Stimulated activated CD8-positive, alpha-beta memory T cell treated with anti-CD3 and anti-CD28 coated beads, Interleukin-7, amount 100 ng/mL, for 48 hours (primary cell): ENCODE measurements around the gene CAMSAP1.
A peak's percentile ranks its signal among the peaks of the same experiment; 100 is the strongest.
"Not testable (repeated sequence)": the region's sequence is repeated elsewhere in the genome, so short reads cannot be mapped to it uniquely, and the experiment has no call there.

Experiments
- DNase-seq, 2 donors: peaks; one replicate each; pipeline ENCODE4 v3.0.0-alpha.2; 2020; ENCODE audit warnings: low read depth in 1 of 2; ENCODE audit errors: extremely low read depth in 1 of 2

The CAMSAP1 gene

DNA sequence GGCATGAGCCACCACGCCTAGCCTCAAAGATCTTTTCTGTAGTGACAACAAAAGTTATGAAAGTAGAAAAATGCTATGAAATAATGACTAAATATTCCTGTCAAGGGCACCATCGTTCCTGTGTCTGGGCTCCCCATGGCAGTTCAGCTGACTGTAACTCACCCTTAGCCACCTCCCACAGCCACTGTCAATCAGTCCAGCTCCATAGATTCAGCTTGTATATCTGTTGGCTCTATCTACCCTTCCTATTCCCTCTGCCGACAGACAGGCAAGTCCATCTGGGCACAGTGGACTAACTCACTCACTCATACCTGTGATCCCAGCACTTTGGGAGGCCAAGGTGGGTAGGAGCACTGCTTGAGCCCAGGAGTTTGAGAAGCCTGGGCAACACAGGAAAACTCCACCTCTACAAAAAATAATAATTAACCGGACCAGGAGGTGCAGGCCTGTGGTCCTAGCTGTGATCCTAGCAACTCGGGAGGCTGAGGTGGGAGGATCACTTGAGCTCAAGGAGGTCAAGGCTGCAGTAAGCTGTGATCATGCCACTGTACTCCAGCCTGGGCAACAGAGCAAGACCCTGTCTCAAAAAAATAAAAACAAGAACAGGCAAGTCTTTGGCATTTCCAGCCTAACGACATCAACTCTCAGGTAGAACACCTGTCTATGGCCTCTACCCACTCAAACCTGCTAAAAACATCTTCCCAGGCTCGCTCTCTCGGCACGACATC, 6.2 kb downstream of the CAMSAP1 start:
- no peak for DNase-seq

DNA sequence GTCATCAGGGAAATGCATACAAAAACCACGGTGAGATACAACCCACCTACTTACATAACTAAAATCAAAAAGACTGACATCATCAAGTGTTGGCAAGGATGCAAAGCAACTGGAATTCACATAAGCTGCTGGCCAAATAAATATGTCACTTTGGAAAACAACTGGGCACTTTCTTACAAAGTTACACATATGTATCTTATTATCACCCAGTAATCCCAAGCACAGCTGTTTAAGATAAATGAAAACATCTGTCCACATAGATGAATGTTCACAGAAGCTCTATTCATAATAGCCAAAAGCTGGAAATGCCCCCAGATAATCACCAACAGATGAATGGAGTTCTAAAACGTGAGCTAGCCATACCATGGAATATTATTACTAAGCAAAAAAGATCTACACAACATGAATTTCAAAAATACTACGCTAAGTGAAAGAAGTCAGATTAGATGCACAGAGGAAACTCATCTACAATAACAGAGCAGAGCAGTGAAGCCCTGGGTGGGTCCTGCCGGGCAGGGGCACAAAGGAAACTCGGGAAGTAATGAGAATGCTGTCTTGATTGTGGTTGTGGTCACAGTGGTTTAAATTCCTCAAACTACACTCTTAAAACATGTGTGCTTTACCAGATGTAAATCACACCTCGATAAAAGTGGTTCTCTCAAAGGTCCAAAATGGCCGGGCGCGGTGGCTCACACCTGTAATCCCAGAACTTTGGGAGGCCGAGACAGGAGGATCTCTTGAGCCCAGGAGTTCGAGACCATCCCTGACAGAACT, 8.5 kb downstream of the CAMSAP1 start:
- DNase-seq = no peak

GRCh38 chr9:135896626-135897025, 10.7 kb downstream of the CAMSAP1 start:
- no peak for DNase-seq

- DNase-seq = no peak
Observed at GRCh38 chr9:135896205-135896604, 11.1 kb downstream of the CAMSAP1 start.

GRCh38 chr9:135895202-135895848, 12.0 kb downstream of the CAMSAP1 start:
- no peak for DNase-seq

GRCh38 chr9:135893104-135893503, 14.2 kb downstream of the CAMSAP1 start:
- no peak for DNase-seq

DNA sequence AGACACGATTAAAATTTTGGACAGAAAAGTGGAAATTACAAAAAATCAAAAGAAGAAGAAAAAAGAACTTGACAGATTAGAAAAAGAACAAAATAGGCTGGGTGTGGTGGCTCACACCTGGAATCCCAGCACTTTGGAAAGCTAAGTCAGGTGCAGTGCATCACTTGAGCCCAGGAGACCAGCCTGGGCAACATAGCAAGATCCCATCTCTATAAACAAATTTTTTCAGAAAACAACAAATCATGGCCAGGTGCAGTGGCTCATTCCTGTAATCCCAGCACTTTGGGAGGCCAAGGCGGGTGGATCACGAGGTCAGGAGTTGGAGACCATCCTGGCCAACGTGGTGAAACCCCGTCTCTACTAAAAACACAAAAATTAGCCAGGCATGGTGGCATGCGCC, 15.0 kb downstream of the CAMSAP1 start:
- not testable (repeated sequence) for DNase-seq

GRCh38 chr9:135891027-135891631, 16.2 kb downstream of the CAMSAP1 start:
- DNase-seq = no peak

DNA sequence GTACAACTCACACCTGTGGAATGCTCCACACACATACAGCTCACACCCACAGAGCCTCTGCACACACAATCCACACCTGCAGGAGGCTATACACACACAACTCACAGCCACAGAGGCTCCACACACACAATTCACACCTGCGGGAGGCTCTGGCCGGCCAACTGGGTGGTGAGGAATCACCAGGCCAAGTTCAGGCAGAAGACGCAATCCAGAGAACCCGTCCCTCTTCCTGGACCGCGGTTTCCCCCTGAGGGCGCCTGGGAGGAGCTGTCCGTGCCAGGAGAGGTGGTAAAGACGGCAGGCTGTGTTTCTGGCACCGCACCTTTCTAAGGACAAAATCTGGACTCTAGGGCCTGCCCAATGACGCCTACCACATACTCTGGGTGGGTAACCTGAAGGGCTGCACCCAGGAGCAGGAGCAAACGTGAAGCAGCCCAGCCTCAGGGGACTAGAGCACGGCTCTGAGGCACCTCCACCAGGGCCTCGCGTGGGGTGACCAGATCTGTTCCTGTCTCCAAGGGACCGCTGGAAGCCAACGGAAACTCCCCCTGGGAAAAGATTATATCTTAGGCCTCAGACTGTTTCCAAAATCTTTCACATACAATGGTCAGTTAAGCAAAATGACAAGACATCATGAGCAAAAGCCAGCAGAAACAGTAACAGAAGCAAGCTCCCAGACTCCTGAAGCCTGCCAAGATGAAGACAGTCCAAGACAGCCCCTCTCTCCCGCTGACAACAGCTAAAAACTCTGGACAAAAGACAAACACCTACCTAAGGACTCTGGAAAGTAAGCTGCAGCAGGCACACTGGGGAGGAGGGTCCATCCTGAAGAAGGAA, 16.9 kb downstream of the CAMSAP1 start:
- no peak for DNase-seq

DNA sequence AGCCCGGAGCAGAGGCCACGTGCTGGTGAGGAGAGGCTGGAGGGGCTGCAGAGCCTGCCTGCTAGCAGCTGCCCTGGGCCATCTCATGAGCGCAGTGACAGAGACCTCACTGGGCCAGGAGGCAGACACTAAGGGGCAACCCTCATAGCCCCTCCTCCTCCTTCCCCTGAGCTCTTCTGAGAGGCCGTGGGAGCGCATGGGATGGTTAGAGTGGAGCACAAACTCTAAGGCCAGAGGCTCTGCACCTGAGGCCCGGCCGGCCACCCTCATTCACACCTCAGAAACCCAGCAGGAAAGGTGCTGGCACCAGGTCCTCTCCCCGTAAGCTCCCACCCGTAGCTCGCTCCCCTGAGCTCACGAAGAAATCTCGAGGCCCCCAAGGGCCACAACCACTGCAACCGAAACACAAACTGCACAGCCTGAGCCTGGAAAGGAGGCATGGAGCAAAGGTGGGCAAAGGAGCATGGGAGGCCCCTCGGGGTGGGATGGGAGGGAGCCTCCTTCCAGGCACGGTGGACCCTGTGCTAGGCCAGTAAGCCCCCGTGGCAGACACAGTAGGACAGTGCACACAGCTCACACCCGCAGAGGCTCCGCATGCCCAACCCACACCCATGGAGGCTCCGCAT, 17.7 kb downstream of the CAMSAP1 start:
- DNase-seq = no peak

- DNase-seq = no peak
Observed at GRCh38 chr9:135888766-135889394, 18.5 kb downstream of the CAMSAP1 start.

DNA sequence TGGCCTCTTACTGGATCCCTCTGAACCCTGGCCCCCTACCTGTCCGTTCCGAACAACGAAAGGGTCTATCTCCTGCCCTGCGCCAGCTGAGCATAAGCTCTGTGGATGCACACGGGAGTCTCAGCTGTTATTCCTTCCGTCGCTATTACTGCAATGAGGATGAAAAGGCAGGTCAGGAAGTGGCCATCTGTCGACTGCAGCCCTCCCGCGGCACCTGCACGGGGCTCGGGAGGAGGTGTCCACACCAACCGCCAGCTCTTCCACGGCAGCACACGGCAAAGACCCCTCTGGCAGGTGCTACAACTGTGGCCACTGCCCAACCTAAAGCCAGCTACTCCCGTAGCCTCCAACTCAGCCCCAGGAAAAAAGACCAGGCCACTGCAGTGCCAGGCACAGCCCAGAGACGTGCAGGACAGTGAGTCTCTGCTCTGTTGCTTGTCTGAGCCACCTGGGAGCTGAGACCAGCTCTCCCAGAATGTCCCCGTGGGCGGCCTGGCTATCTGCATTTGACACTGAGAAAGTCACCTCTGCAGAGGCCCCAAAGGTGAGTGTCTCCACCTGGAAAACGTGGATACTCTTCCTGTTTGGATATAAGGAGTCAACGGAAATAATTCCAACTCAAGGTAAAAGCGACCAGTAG, 19.1 kb downstream of the CAMSAP1 start:
- DNase-seq = no peak

DNA sequence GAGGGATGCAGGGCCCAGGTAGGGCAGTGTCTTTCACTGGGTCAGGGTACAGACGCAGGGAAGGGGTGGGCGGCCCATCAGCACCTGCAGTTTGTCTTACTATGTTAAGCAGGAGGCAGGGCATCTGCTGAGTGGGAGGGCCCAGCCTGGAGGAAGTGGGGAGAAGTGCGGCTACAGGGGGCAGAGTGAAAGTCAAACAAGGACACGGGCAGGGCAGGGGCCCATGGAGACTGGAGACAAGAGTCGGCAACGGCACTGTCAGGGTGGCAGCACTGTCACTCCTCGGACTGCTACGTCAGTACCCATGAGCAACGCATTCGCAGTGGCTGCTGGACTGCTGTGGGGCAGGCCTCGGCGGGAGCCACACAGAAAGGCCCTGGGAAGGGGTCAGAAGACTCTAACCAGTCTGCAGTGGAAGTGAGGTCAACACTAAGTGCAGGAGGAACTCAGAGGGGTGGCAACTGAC, 19.7 kb downstream of the CAMSAP1 start:
- peak in 1 of 2 donors; percentile 55 for DNase-seq

DNA sequence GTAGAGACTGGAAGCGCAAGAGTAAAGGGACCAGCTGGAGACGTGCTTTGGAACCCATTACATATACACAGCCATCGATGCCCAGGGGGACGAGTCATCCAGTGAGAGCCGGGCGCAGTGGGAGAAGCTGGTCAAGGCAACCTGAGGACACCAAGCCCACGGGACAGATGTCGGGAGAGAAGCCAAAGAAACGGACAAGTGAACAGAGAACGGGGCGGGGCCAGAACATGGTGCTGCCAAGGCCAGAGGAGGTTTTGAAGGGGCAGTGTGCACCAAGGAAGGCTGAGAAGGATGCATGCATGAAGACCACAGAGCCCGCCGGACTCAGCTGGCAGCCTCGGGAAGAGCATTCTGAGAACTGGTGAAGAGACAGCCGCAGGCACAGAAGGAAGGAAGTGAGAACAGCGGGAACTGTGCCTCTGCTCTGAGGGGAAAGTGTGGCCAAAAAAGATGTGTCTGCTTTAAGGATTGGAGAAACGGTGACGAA, 20.3 kb downstream of the CAMSAP1 start:
- no peak for DNase-seq

DNA sequence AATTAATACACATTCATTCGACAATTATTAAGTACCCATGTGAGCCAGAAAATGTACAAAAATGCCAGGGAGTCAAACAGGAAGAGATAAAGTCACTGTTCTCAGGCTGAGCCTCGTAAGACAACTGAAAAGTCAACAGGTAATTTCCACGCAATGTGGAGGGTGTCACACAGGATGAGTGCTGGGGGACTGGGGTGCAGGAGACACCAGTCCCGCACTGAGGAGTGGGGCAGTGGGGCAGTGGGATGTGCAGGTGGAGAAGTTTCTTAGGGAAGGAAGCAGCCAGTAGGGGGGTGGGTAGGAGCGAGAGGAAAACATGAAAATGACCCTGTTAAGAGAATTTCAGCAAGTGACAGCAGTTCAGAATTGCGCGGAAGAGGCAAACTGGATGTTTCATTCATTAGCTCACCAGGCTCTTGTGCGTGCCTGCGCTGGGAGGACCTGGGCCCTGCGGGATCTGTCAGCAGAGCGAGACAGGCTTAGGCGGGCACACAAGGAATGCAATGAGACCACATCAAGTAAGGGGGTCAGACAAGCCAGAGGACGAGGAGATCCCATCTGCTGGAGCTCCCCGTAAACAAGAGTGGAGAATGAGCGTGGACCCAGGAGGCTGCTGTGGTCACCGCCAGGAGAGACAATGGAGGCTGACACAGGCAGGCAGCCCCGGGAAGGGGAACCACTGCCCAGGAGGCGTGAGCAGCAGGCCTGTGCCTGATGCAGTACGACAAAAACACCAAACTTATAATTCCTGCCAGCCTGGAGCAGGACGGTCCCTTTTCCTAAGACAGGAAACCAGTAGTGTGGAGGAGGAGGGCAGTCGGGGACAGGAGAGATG, 21.0 kb downstream of the CAMSAP1 start:
- DNase-seq = no peak

DNA sequence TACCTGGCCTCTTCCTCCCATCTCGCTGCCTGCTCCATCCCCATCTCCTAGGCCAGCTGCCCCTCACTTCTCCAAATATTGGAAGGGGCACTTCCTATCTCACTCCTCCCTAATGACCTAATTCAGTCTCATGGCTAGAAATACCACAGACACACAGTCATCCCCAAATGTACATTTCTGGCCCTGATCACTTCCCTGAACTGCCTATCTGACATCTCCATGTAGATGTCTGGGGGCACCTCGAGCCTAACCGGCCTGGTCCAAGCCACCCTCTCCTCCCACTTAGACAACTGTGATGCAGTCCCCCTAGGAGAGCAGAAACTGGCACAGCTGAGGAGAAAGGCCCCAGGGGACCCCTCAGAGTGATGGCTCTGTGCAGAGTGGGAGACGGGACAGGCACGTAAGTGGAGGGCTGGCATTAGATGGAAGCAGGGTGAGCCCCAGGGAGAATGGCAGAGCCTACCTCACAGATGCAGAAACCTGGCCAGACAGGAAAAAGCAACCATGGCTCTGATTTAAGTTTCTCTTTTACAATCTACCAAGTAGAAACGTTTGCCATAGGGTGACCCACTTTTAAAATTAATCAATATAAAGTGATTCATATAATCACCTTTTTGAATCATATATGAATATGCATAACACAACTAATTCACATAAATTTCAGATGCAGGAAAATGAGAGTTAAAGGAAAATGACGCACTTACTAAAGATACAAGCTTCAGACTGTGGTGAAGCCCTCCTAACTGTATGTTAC, 22.1 kb downstream of the CAMSAP1 start:
- DNase-seq = no peak

GRCh38 chr9:135884328-135885035, 22.9 kb downstream of the CAMSAP1 start:
- DNase-seq = no peak
